Stimulated activated CD8-positive, alpha-beta memory T cell treated with anti-CD3 and anti-CD28 coated beads, Interleukin-7, amount 100 ng/mL, for 24 hours (primary cell): Measurements from ENCODE around the gene SPOCK2.
"Not testable (repeated sequence)": the region's sequence is repeated elsewhere in the genome, so short reads cannot be mapped to it uniquely, and the experiment has no call there.

ENCODE experiments used
- DNase-seq: peaks from one replicate; pipeline ENCODE4 v3.0.0-alpha.2; 2020; ENCODE audit warnings: low read depth

The SPOCK2 gene

GRCh38 chr10:72056932-72057751 lies 31.2 kb downstream of the SPOCK2 start:
- DNase-seq = no peak

- DNase-seq = no peak
Measured at GRCh38 chr10:72056113-72056512, 32.2 kb downstream of the SPOCK2 start.

- DNase-seq = no peak
Measured at GRCh38 chr10:72053690-72054089, 34.7 kb downstream of the SPOCK2 start.

- no peak for DNase-seq
Measured at GRCh38 chr10:72050873-72051272, 37.5 kb downstream of the SPOCK2 start.

GRCh38 chr10:72049969-72050781 lies 38.2 kb downstream of the SPOCK2 start:
- no peak for DNase-seq

GRCh38 chr10:72049472-72049871 lies 38.9 kb downstream of the SPOCK2 start:
- DNase-seq = no peak

- DNase-seq = peak; percentile 85
Measured at GRCh38 chr10:72048450-72049124, 39.8 kb downstream of the SPOCK2 start.

- no peak for DNase-seq
Measured at GRCh38 chr10:72045586-72045985, 42.8 kb downstream of the SPOCK2 start.

GRCh38 chr10:72044417-72045041 lies 43.8 kb downstream of the SPOCK2 start:
- DNase-seq = no peak

GRCh38 chr10:72043016-72043834 lies 45.1 kb downstream of the SPOCK2 start:
- DNase-seq = no peak

GRCh38 chr10:72041491-72041890 lies 46.9 kb downstream of the SPOCK2 start:
- no peak for DNase-seq

GRCh38 chr10:72039377-72039776 lies 49.0 kb downstream of the SPOCK2 start:
- DNase-seq = no peak

- no peak for DNase-seq
Measured at GRCh38 chr10:72038458-72039001, 49.8 kb downstream of the SPOCK2 start.

GRCh38 chr10:72037811-72038210 lies 50.5 kb downstream of the SPOCK2 start:
- no peak for DNase-seq

GRCh38 chr10:72037266-72037665 lies 51.1 kb downstream of the SPOCK2 start:
- DNase-seq = no peak

- DNase-seq = no peak
Measured at GRCh38 chr10:72035252-72035887, 53.0 kb downstream of the SPOCK2 start.

GRCh38 chr10:72034761-72035160 lies 53.6 kb downstream of the SPOCK2 start:
- no peak for DNase-seq

GRCh38 chr10:72034040-72034499 lies 54.3 kb downstream of the SPOCK2 start:
- DNase-seq = no peak

GRCh38 chr10:72032409-72033162 lies 55.8 kb downstream of the SPOCK2 start:
- DNase-seq = not testable (repeated sequence)

- no peak for DNase-seq
Measured at GRCh38 chr10:72031706-72032105, 56.6 kb downstream of the SPOCK2 start.
